GM18505 (cell line): Measurements from ENCODE around the gene SRA1.

Source experiments
- ATAC-seq: cut with Tn5 transposase; IDR thresholded peaks from one replicate; pipeline ENCODE4 v1.9.1; 2021; ENCODE audit not compliant: unreplicated experiment
- POLR2A ChIP-seq: IDR thresholded peaks from 4 replicates; pipeline ENCODE4 v1.6.1; 2011; ENCODE audit warnings: borderline replicate concordance; ENCODE audit not compliant: insufficient read depth, insufficient read length; ENCODE audit errors: extremely low read depth

The SRA1 gene

GRCh38 chr5:140502834-140503233, 54.4 kb downstream of the SRA1 start:
- no peak for ATAC-seq
- no peak for TF ChIP-seq POLR2A
